ENCODE data around the gene AFF3. TPM values are rescaled to one million over a fixed set of nuclear protein-coding genes. Genes with fewer than 3 reads are reported as not detected.

Gene AFF3
- total and polyA plus RNA-seq, 2 of the 8 experiments (the other 6 are each of a cell fraction or from before 2014, with no cell fraction given), result 0.27 to 3.0 TPM

GRCh38 chr2:99905025-99905424 is 237.4 kb downstream of the AFF3 start:
- Histone ChIP-seq H2BK15ac (ENCODE audit: low read length) (no peak overlapping the region), H3K4ac (replicated peaks; ENCODE audit: insufficient read length, low read depth, low read length) (no peak overlapping the region), H2AFZ (ENCODE audit: low read length) (no peak overlapping the region), H4K91ac (replicated peaks; ENCODE audit: insufficient read length, low read length) (no peak overlapping the region), H3K56ac (replicated peaks; ENCODE audit: insufficient read length, low read depth, low read length) (no peak overlapping the region), H3K23ac (ENCODE audit: insufficient read length) (no peak overlapping the region), H3K4me3 (ENCODE audit: extremely low read depth in 1 of 4, insufficient read depth in 2 of 4, low read depth in 3 of 4, low read length in 4 of 4) (no peak overlapping the region), H3K27me3 (replicated peaks in 1 of 4; ENCODE audit: control insufficient read depth in 3 of 4, extremely low read depth in 1 of 4, insufficient read depth in 3 of 4, low read length in 3 of 4) (no peaks in the 10 kb centered on the region), H3K9ac (replicated peaks in 1 of 4; ENCODE audit: extremely low read depth in 1 of 4, low read depth in 3 of 4, low read length in 3 of 4) (no peak overlapping the region), H3K4me2 (ENCODE audit: insufficient read depth in 1 of 2, low read depth in 2 of 2, low read length in 2 of 2) (no peak overlapping the region), H4K20me1 (replicated peaks in 1 of 2; ENCODE audit: control insufficient read depth in 1 of 2, insufficient read depth in 2 of 2, low read length in 2 of 2) (no peaks in the 10 kb centered on the region), H3K36me3 (ENCODE audit: control insufficient read depth in 2 of 4, insufficient read depth in 4 of 4, low read length in 3 of 4) (no peaks in the 10 kb centered on the region), H3K14ac (ENCODE audit: insufficient read length) (no peak overlapping the region), H2BK5ac (ENCODE audit: low read depth, low read length) (no peak overlapping the region), H3K18ac (ENCODE audit: extremely low read depth, low read length) (no peak overlapping the region), H2AK5ac (ENCODE audit: low read depth, low read length) (no peak overlapping the region), H2BK120ac (replicated peaks; ENCODE audit: low read depth, low read length) (no peak overlapping the region), H2BK12ac (ENCODE audit: low read depth, low read length) (no peak overlapping the region), H3K27ac (ENCODE audit: low read depth, low read length) (no peak overlapping the region), H3K9me3 (ENCODE audit: insufficient read depth in 2 of 2, low read depth in 1 of 2, low read length in 1 of 2) (no peaks in the 10 kb centered on the region), H2BK20ac (ENCODE audit: low read length) (no peak overlapping the region), H3K79me2 (ENCODE audit: control insufficient read depth in 1 of 2, insufficient read depth in 2 of 2, low read length in 2 of 2) (no peaks in the 10 kb centered on the region), H4K8ac (ENCODE audit: extremely low read depth, insufficient read depth, low read length) (no peak overlapping the region), H3K23me2 (ENCODE audit: low read depth, low read length) (no peaks in the 10 kb centered on the region; the same call in 1 of the 2 replicates), H3K79me1 (ENCODE audit: low read depth, low read length) (no peaks in the 10 kb centered on the region), H4K5ac (ENCODE audit: insufficient read length, low read depth, low read length) (no peak overlapping the region), H3K4me1 (replicated peaks in 1 of 4; ENCODE audit: control insufficient read depth in 3 of 4, insufficient read depth in 4 of 4, low read length in 3 of 4) (no peaks in the 10 kb centered on the region)
- WGBS, 2 experiments (ENCODE audit: extremely low coverage in 1 of 2, insufficient coverage in 1 of 2, insufficient read length in 1 of 2, insufficient replicate concordance in 2 of 2, low coverage in 1 of 2, low lambda C conversion rate in 2 of 2, missing lambda C conversion rate in 1 of 2), result 97% methylated on average over 5 of the region's 5 CpGs; no CpG with 5 or more reads in 1 of the 2 experiments
- CTCF ChIA-PET (ENCODE audit: partially characterized antibody), result interaction anchor here (2.1 kb wide), 1 partner anchor 342 kb away, joined by 4 read pairs; no protein-coding TSS in a partner anchor
- DNase-seq (ENCODE audit: low read depth in 1 of 2, low spot score in 2 of 2) (no peak), FAIRE-seq (no peak)
- POLR2A ChIA-PET (ENCODE audit: partially characterized antibody), result no interaction called here
- TF ChIP-seq KDM1A (IDR thresholded peaks at IDR 0.05; ENCODE audit: borderline replicate concordance, low read length) (no peak), TEAD4 (IDR thresholded peaks at IDR 0.05; ENCODE audit: low read depth, low read length) (no peak), NANOG (IDR thresholded peaks at IDR 0.05; ENCODE audit: insufficient read depth, low read depth, low read length, poor library complexity, severe bottlenecking) (no peak), SIX5 (IDR thresholded peaks at IDR 0.05; ENCODE audit: low read depth, low read length) (no peak), ZNF274 (IDR thresholded peaks at IDR 0.05; ENCODE audit: borderline replicate concordance, extremely low read depth, low read length) (no peak), YY1 (IDR thresholded peaks at IDR 0.05; ENCODE audit: low read depth, low read length) (no peak), CTBP2 (IDR thresholded peaks at IDR 0.05; ENCODE audit: borderline replicate concordance, insufficient read depth, insufficient read length, low read length) (no peak), CHD2 (IDR thresholded peaks at IDR 0.05; ENCODE audit: low read length) (no peak), RXRA (IDR thresholded peaks at IDR 0.05; ENCODE audit: insufficient read depth, low read depth, low read length) (no peak), CBX8 (IDR thresholded peaks at IDR 0.05; ENCODE audit: borderline replicate concordance, low read depth, low read length) (no peak), EP300 (IDR thresholded peaks at IDR 0.05; ENCODE audit: borderline replicate concordance in 1 of 2, low read depth in 2 of 2, low read length in 2 of 2) (no peak), CTCF (IDR thresholded peaks at IDR 0.05; ENCODE audit: control extremely low read depth in 1 of 3, insufficient read depth in 1 of 3, low read depth in 1 of 3, low read length in 3 of 3) (no peak)
